ENCODE measurements around the gene ARHGAP6. TPM values are rescaled to one million over a fixed set of nuclear protein-coding genes. Genes with fewer than 3 reads are reported as not detected.

ARHGAP6 gene
- total RNA-seq, 1 experiment from 2014 or later: 0.21 TPM

Small RNAs within 50 kb of the gene (small RNA-seq; reads per million reads assigned to genes)
- 0 reads per million in 2 experiments for gene MIR548AX
- 0 reads per million in 2 experiments for gene RF00019
- gene RF02271: 0 reads per million in 2 experiments

Other genes with a start within 250 kb of the ARHGAP6 start
- gene MSL3, start 92.3 kb upstream of the ARHGAP6 start, total RNA-seq (2014; rRNA removed; shearing (Covaris generic)): 14.7 and 17.4 TPM in 2 replicates